Fibroblast of lung (primary cell): ENCODE results near the gene NME7. TPM values are rescaled to one million over a fixed set of nuclear protein-coding genes. Genes with fewer than 3 reads are reported as not detected.
"Not testable (repeated sequence)": the region's sequence is repeated elsewhere in the genome, so short reads cannot be mapped to it uniquely, and the experiment has no call there.

Source experiments
- DNase-seq, 2 donors: peaks; one replicate each; pipeline versions ENCODE4 v3.0.0 to v3.0.0-alpha.2; 2010; ENCODE audit warnings: low read depth in 2 of 2
- H2AFZ ChIP-seq: 2 replicates; pipeline ENCODE4 v1.5.1; 2012; ENCODE audit warnings: low read length, control low read depth, inconsistent platforms
- H3K27ac ChIP-seq: 2 replicates; pipeline ENCODE4 v1.5.1; 2011; ENCODE audit warnings: low read length, control low read depth; ENCODE audit not compliant: insufficient read depth
- H3K27me3 ChIP-seq: 2 replicates; pipeline ENCODE4 v1.5.1; 2011; ENCODE audit warnings: mild to moderate bottlenecking, low read length; ENCODE audit not compliant: control insufficient read depth, insufficient read depth
- H3K36me3 ChIP-seq: 2 replicates; pipeline ENCODE4 v1.5.1; 2011; ENCODE audit warnings: low read length; ENCODE audit not compliant: control insufficient read depth, insufficient read depth
- H3K4me1 ChIP-seq: 2 replicates; pipeline ENCODE4 v1.5.1; 2011; ENCODE audit warnings: low read length; ENCODE audit not compliant: control insufficient read depth, insufficient read depth; ENCODE audit errors: extremely low read depth
- H3K4me2 ChIP-seq: 2 replicates; pipeline ENCODE4 v1.5.1; 2011; ENCODE audit warnings: low read length, control low read depth; ENCODE audit not compliant: insufficient read depth; ENCODE audit errors: extremely low read depth
- H3K4me3 ChIP-seq, 4 experiments: fragments of 200-600 bp in 1 of 4; sonication (generic) in 1 of 4; replicated peaks in 1 of 4; 2 replicates each; pipeline ENCODE4 v1.5.1; 2011 to 2016; ENCODE audit warnings: low read length in 4 of 4, low read depth in 3 of 4, mild to moderate bottlenecking in 3 of 4, control low read depth in 2 of 4, inconsistent platforms in 1 of 4, mixed read lengths in 1 of 4; ENCODE audit not compliant: insufficient read depth in 1 of 4; ENCODE audit errors: control extremely low read depth in 1 of 4
- H3K79me2 ChIP-seq: 2 replicates; pipeline ENCODE4 v1.5.1; 2012; ENCODE audit warnings: mild to moderate bottlenecking, low read length, inconsistent platforms; ENCODE audit not compliant: control insufficient read depth, insufficient read depth
- H3K9ac ChIP-seq: 2 replicates; pipeline ENCODE4 v1.5.1; 2011; ENCODE audit warnings: mild to moderate bottlenecking, low read length, control low read depth; ENCODE audit not compliant: insufficient read depth
- H3K9me3 ChIP-seq: 2 replicates; pipeline ENCODE4 v1.5.1; 2012; ENCODE audit warnings: low read depth, low read length; ENCODE audit not compliant: control insufficient read depth, insufficient read depth
- H4K20me1 ChIP-seq: 2 replicates; pipeline ENCODE4 v1.5.1; 2011; ENCODE audit warnings: low read length; ENCODE audit not compliant: control insufficient read depth, insufficient read depth; ENCODE audit errors: extremely low read depth
- CTCF ChIP-seq, 2 donors: IDR thresholded peaks in 1 of 2; conservative IDR thresholded peaks in 1 of 2; 1 replicate in 1 of 2; 2 replicates in 1 of 2; pipeline ENCODE4 v1.5.1; 2011 to 2012; ENCODE audit warnings: low read length in 2 of 2, control low read depth in 1 of 2, inconsistent platforms in 1 of 2, low read depth in 1 of 2, mild to moderate bottlenecking in 1 of 2
- EZH2 ChIP-seq: IDR thresholded peaks from 2 replicates; pipeline ENCODE4 v1.5.1; 2012; ENCODE audit warnings: low read length, control low read depth, mild to moderate bottlenecking; ENCODE audit errors: missing control alignments
- polyA plus RNA-seq, 2 donors: library from polyadenylated mRNA; depleted of rRNA in 1 of 2; stranded (reverse) in 1 of 2; unstranded in 1 of 2; fragments of >200 nt; gene quantifications; 2 replicates each; pipeline ENCODE4 v1.2.1, GENCODE V29; 2011 to 2012; ENCODE audit warnings: missing spikeins in 1 of 2
- total RNA-seq: library from RNA; depleted of rRNA; stranded (reverse); fragments of >200 nt; gene quantifications from 2 replicates; pipeline ENCODE4 v1.2.1, GENCODE V29; 2014

NME7 gene
- total and polyA plus RNA-seq, 2 donors (not counting 1 experiment from before 2014, with no cell fraction given): 21.0 to 30.8 TPM

GRCh38 chr1:169288011-169288414 lies 79.6 kb downstream of the NME7 start:
- TF ChIP-seq CTCF (conservative IDR thresholded peaks at IDR 0.05 in 1 of 2, IDR thresholded peaks at IDR 0.05 in 1 of 2; ENCODE audit: low read depth in 1 of 2, low read length in 2 of 2) (peak in 1 of 2 donors; percentile 0), EZH2 (no peak)

GRCh38 chr1:169287280-169287679 lies 80.3 kb downstream of the NME7 start:
- Histone ChIP-seq H3K9ac (no peak overlapping the region), H3K79me2 (no peaks in the 10 kb centered on the region), H3K9me3 (no peaks in the 10 kb centered on the region), H3K4me2 (no peak overlapping the region), H3K36me3 (no peaks in the 10 kb centered on the region), H3K27me3 (no peaks in the 10 kb centered on the region), H2AFZ (no peak overlapping the region), H3K4me3 (no peak overlapping the region), H3K4me1 (no peaks in the 10 kb centered on the region), H4K20me1 (no peaks in the 10 kb centered on the region), H3K27ac (no peak overlapping the region)
- no peak for DNase-seq
- no peak for TF ChIP-seq CTCF (conservative IDR thresholded peaks at IDR 0.05 in 1 of 2, IDR thresholded peaks at IDR 0.05 in 1 of 2; ENCODE audit: low read depth in 1 of 2, low read length in 2 of 2)
- TF ChIP-seq EZH2: no peak

More at GRCh38 chr1:169288011-169288414, 79.6 kb downstream of the NME7 start:
- Histone ChIP-seq H3K4me3 (no peak overlapping the region), H3K27ac (no peak overlapping the region), H3K27me3 (no peaks in the 10 kb centered on the region), H3K9ac (no peak overlapping the region), H3K4me1 (no peaks in the 10 kb centered on the region), H4K20me1 (no peaks in the 10 kb centered on the region), H3K79me2 (no peaks in the 10 kb centered on the region), H2AFZ (no peak overlapping the region), H3K9me3 (no peaks in the 10 kb centered on the region), H3K4me2 (no peak overlapping the region), H3K36me3 (no peaks in the 10 kb centered on the region)
- DNase-seq: peak in 1 of 2 donors; percentile 74

- not testable (repeated sequence) for H3K4me3 ChIP-seq, DNase-seq, H4K20me1 ChIP-seq, H3K36me3 ChIP-seq, H3K9me3 ChIP-seq, H3K79me2 ChIP-seq, H3K4me2 ChIP-seq, H3K27ac ChIP-seq, H3K27me3 ChIP-seq, H2AFZ ChIP-seq, H3K4me1 ChIP-seq, H3K9ac ChIP-seq
These were observed 86.0 kb downstream of the NME7 start for GRCh38 chr1:169281562-169281961.
